NCI-H510A treated with DMSO at 0.1 percent for 48 hours (cell line): ENCODE data around the gene MFSD12.
"Not testable (repeated sequence)": the region's sequence is repeated elsewhere in the genome, so short reads cannot be mapped to it uniquely, and the experiment has no call there.

Experiments
- DNase-seq: peaks from one replicate; lab custom pipeline; 2025; lab: John Stamatoyannopoulos, UW

Gene MFSD12

GRCh38 chr19:3536429-3537100 is 20.8 kb downstream of the MFSD12 start:
- DNase-seq: no peak

GRCh38 chr19:3535981-3536380 is 21.4 kb downstream of the MFSD12 start:
- no peak for DNase-seq

GRCh38 chr19:3535563-3535965 is 21.8 kb downstream of the MFSD12 start:
- no peak for DNase-seq

DNA sequence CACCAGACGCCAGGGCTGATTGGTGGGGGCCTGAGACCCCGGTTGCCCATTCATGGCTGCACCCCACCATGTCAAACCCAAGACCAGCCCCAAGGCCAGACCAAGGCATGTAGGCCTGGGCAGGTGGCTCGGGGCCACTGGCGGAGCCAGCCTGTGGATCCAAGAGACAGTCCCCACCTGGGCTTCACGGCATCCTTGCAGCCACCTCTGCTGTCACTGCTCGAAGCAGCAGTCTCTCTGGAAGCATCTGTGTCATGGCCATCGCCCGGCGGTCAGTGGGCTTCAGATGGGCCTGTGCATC is 22.2 kb downstream of the MFSD12 start:
- DNase-seq: no peak

GRCh38 chr19:3534375-3535234 is 22.8 kb downstream of the MFSD12 start:
- DNase-seq: no peak

DNA sequence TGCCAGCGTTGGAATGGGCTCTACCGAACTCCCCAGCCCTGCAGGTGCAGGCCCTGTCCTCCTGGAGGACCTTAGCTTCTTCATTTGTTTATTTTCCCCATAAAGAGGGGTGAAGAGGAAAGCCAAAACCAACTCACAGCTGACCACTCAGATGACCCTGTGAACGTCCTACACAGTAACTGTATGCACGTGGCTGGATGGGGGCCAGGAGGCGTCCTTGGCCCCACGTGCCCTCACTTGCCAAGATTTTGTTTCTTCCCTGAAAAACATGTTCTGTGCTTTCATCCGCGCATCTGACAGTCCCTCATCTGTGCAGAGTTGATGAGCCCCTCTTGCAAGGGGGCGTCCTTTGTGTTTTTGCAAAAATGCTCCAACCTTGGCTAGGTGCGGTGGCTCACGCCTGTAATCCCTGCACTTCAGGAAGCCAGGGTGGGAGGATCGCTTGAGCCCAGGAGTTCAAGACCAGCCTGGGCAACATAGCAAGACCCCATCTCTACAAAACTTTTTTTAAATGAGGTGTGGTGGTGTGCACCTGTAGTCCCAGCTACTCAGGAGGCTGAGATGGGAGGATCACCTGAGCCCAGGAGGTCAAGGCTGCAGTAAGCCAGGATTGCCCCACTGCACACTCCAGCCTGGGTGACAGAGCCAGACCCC is 23.7 kb downstream of the MFSD12 start:
- no peak for DNase-seq

DNA sequence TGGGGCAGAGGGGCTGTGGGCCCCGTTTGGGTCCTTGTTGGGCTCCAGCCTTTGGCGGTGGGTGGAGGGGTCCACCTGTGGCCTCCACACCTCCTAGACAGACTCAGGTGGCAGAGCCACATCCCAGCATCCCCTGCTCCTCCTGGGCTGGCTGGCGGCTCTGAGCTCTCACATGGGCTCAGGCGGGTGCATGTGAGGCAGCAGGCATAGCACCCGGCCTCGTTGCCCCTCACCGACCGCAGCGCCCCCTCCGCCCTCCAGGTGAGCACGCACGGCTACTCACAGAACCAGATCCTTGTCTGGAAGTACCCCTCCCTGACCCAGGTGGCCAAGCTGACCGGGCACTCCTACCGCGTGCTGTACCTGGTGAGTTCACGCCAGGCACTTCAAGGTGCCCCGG is 24.4 kb downstream of the MFSD12 start:
- no peak for DNase-seq

DNA sequence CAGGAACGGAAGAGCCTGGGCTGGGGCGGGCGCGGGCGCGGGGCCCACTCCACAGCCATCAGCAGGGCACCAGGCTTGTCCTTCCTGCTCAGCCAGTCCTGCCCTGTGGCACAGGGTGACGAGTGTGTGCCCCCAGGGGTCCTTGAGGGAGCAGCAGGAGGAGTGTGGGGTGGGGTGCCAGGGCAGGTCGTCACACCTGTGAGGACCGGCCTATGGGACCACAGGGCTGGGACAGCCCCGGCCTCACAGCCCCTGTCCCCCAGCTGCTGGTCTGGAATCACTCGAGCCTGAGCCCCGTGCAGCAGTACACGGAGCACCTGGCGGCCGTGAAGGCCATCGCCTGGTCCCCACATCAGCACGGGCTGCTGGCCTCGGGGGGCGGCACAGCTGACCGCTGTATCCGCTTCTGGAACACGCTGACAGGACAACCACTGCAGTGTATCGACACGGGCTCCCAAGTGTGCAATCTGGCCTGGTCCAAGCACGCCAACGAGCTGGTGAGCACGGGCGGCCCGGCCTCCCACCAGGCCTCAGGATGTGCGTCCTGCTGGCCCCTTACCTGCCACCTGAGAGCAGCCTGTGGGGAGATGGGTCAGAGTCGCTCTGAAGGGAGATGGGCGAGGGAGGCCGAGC is 25.1 kb downstream of the MFSD12 start:
- DNase-seq: no peak

DNA sequence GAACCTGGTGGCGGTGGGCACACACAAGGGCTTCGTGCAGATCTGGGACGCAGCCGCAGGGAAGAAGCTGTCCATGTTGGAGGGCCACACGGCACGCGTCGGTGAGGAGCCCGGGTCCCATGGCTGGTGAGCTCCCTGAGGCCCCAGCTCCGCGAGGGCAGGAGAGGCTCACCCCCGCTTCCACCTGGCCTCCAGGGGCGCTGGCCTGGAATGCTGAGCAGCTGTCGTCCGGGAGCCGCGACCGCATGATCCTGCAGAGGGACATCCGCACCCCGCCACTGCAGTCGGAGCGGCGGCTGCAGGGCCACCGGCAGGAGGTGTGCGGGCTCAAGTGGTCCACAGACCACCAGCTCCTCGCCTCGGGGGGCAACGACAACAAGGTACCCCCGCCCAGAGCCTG is 25.7 kb downstream of the MFSD12 start:
- no peak for DNase-seq

DNA sequence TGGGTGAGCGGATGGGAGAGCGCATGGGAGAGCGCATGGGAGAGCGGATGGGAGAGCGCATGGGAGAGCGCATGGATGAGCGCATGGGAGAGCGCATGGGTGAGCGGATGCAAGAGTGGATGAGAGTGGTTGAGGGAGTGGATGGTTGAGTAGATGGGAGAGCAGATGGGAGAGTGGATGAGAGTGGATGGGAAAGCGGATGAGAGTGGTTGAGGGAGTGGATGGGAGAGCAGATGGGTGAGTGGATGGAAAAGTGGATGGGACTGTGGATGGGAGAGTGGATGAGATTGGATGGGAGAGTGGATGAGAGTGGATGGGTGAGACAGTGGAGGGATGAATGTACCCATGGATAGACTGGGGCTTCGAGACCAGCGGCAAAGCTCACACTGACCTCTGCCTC is 27.0 kb downstream of the MFSD12 start:
- DNase-seq: no peak

GRCh38 chr19:3529299-3529698 is 28.1 kb downstream of the MFSD12 start:
- not testable (repeated sequence) for DNase-seq

GRCh38 chr19:3528539-3529211 is 28.7 kb downstream of the MFSD12 start:
- DNase-seq: no peak

DNA sequence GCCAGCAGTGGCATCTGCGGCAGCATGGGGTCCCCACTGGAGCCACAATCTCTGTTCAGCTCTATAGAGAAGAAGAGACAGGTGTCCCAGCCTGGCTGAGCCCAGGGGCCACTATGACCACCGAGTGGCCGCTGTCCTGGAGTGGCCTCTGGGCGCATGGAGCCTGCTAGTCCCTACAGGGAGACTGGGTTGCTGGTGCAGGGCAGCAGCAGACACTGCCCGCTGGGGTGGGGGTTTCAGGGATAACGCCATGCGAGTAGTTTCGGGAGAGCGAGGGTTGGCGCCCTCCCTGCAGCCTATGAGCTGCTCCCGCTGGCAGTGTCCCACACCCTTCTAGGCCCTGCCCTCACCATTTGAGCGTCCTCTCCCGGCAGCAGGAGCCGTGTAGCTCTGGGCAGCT is 29.3 kb downstream of the MFSD12 start:
- DNase-seq: no peak

DNA sequence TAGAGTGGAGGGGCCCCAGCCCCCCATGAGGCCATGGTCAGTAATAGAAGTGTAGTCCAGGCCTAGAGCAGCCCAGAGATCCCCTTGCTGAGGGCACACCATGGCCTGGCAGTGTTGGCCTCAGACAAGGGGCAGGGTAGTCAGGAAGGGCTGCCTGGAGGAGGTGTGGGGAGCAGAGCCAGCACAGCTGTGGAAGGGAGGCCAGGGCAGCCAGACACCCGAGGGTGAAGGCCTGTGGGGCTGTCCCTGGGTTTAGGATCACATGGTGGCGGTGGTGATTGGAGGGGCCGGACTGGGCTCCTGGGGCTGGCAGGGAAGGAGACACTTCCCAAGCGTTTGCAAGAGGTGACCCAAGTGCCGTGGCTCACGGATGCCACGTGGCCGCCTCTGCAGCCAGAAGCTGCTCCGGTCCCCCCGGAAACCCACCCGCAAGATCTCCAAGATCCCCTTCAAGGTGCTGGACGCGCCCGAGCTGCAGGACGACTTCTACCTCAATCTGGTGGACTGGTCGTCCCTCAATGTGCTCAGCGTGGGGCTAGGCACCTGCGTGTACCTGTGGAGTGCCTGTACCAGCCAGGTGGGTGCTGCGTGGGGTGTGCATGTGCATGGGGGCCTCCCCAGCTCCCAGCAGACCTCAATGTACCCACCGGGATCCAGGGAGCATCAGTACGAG is 30.0 kb downstream of the MFSD12 start:
- DNase-seq: no peak

DNA sequence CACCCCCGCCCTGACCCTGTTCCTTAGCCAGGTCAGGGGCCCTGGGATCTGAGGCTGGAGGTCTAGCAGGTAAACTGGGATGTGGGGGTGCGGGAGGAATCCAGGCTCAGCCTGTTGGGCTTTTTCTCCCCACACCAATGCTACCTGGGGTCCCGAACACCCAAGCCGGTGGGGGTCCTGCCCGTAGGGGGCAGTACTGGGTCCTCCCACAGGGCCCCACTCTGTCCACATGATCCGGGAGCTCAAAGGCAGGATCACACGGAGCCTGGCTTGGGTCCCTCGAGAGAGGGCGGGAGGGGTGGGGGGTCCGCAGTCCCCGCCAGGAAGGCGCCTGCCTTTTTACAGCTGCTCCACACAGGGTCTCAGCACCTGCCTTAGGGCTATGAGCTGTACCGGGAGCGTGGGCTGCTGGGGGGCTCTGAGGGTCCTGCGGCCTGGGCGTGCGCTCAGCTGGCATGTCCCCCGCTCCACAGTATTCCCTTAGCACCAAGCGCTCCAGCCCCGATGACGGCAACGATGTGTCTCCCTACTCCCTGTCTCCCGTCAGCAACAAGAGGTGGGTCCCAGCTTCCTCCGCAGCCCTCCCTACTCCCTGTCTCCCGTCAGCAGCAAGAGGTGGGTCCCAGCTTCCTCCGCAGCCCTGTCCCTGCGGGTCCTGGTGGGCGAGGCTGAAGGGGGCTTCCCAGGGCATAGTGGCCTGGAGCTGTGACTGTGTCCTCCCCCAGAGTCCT is 30.7 kb downstream of the MFSD12 start:
- DNase-seq: no peak

DNA sequence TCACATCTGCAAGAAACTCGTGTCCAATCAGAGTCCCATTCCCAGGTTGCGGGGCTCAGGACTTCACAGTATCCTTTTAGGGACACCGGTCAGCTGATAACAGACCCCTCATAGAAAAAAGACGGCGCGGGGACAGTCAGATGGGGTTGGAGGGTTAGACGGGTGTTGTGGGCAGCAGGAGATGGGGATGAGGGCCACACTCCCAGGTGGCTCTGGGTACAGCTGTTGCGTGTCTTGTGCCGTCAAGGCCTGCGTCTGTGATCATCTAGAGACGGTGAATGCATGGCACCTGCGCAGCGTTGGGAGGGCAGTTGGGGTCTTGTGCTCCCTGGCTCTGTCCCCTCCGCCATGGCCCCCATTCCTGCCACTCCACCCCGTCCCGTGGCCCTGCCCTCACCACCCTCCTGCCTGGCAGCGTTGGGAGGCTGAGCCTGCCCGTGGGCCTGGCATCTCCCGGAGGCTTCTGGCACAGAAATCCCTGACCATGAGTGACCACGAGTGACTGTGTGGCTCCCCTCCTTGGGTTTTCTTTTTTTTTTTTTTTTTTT is 32.4 kb downstream of the MFSD12 start:
- DNase-seq: no peak

DNA sequence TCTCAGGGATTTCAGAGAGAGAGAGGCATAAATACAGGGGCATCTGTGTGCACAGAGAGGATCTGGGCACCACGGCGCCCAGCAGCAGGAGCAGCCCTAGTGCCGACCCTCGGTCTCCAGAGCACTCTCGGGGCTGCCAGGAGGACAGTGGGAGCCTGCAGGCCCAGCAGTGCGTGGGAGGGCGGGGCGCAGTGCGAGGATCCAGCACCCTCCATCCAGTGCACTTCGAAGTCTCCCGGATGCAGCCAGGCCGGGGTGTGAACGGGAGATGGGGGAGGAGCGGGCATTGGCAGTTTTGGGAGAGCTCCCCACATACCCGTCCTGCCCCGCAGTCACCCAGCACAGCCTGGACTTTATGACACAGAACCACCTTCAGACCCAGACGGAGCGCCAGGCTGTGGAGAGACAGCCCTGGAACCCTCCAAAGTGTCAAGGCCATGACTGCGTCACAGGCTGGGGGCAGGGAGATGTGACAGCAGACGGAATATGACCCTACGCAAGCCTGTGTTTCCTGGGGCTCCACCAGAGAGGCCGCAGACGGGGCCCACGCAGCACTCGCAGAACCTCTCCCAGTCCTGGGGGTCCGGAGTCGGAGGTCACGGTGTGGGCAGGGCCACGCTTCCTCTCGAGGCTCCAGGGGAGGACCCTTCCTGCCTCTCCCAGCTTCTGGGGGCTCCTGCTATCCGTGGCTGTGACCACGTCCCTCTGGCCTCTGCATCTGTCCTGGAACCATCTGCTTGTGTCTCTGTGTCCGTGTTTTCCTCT is 33.1 kb downstream of the MFSD12 start:
- DNase-seq: no peak

DNA sequence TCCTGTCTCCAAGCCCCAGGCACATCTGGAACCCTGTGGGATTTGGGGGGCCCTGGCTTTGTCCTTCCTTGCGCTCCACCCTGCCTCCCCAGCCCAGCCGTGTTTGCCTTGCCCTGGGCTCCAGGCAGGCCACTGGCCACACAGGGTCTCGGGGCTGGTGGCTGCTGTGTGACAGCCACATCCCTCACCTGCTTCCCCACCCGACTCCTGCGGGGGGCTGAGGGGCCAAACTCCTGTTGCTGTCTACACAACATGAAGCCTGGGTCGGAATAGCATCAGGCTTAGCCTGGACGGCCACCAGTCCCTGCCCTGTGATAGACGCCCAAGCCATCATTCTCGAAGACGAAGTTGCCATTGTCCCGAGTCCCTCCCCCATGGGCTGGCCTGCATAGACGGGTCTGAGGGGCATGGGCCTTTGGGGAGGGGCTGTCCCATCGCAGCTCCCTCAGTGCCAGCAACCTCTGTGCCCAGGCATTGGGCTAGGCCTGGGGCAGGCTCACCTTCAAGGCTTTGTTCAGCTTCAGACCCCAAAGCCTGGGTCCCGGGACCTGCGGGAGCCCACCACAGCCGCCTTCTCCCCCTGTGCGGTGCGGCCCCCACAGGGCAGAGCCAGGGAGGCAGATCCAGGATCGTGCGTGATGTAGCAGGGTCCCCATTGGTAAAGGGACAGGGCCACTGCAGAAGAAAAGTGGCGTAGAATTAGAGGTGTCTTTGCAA is 33.9 kb downstream of the MFSD12 start:
- no peak for DNase-seq
